ENCODE results near the gene SLCO3A1. TPM values are rescaled to one million over a fixed set of nuclear protein-coding genes. Genes with fewer than 3 reads are reported as not detected.
"Not testable (repeated sequence)": the region's sequence is repeated elsewhere in the genome, so short reads cannot be mapped to it uniquely, and the experiment has no call there.

Gene SLCO3A1
- total RNA-seq, 1 experiment from 2014 or later: 23.4 TPM

DNA sequence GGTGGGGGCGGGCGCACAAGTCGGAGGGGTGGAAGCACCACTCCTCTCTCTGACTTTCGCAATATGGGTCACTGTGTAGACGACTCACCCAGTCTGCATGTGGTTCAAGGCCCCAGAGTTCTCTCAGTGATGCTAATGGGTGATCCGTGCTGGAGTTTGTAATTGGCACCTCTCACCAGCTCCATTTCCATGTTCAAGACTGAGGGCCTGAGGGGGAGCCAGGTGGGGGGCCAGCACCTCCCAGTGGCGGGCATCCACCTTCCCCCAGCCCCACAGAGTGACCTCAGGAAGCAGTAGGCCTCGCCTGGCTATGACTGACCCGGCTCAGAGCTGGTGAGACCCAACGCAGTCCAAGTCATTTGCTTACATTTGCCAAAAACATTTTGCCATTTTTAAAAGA lies 310.1 kb downstream of the SLCO3A1 start:
- DNase-seq (ENCODE audit: low read depth): no peak
- in situ Hi-C loops (cut with HindIII; ENCODE audit: low pct_unique_long_range_greater_than_20kb, low sequenced_read_pairs): no loop called here

GRCh38 chr15:92164327-92165000 lies 311.0 kb downstream of the SLCO3A1 start:
- in situ Hi-C loops (cut with HindIII; ENCODE audit: low pct_unique_long_range_greater_than_20kb, low sequenced_read_pairs): no loop called here
- no peak for DNase-seq (ENCODE audit: low read depth)

DNA sequence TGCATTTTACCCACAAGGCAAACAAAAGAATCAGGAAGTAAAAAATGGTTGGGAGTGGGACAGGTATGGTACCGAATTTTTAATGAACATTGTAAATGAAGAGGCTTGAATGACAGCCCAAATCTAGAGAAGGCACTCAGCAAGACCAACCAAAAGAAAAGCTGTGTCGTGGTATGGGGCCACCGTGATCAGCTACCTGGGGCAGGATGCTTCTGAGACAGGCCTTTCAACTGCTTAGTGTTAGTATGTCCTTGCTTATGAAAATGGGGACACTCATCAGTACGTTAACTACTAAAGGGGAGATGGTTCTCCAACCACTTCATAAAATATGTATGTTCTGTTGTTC lies 311.5 kb downstream of the SLCO3A1 start:
- DNase-seq (ENCODE audit: low read depth): no peak
- in situ Hi-C loops (cut with HindIII; ENCODE audit: low pct_unique_long_range_greater_than_20kb, low sequenced_read_pairs): no loop called here

GRCh38 chr15:92166029-92166428 lies 312.5 kb downstream of the SLCO3A1 start:
- in situ Hi-C loops (cut with HindIII; ENCODE audit: low pct_unique_long_range_greater_than_20kb, low sequenced_read_pairs): no loop called here

GRCh38 chr15:92166751-92167405 lies 313.4 kb downstream of the SLCO3A1 start:
- DNase-seq (ENCODE audit: low read depth): no peak
- in situ Hi-C loops (cut with HindIII; ENCODE audit: low pct_unique_long_range_greater_than_20kb, low sequenced_read_pairs): no loop called here

More at GRCh38 chr15:92166029-92166428, 312.5 kb downstream of the SLCO3A1 start:
- DNase-seq (ENCODE audit: low read depth): no peak

GRCh38 chr15:92167451-92167850 lies 313.9 kb downstream of the SLCO3A1 start:
- no peak for DNase-seq (ENCODE audit: low read depth)
- in situ Hi-C loops (cut with HindIII; ENCODE audit: low pct_unique_long_range_greater_than_20kb, low sequenced_read_pairs): no loop called here

DNA sequence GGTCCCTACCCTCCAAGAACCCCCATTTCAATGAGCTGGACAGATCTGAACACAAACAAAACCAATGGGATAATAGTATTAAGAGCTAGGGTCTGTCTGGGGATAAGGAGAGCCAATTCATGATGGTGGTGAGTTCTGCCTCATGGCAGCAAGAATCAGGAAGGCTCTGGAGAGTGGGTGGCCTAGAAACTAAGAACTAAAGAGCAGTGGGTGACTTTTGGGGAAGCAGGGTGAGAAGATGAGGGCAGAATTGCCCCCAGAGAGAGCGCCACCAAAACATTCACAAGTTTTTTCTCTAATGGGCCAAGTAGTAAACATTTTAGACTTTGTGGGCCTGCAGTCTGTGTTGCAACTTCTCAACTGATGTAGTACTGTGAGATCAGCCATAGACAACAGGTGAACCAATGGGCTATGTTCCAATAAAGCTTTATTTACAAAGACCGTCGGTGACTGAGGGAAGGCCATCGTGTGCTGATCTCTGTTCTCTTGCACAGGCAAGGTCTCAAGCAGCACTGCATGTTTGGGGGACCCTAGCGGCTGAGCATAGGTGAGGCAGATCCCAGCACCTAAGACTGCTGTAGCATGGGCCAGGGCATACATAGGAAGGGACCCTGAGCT lies 314.7 kb downstream of the SLCO3A1 start:
- in situ Hi-C loops (cut with HindIII; ENCODE audit: low pct_unique_long_range_greater_than_20kb, low sequenced_read_pairs): no loop called here
- no peak for DNase-seq (ENCODE audit: low read depth)

DNA sequence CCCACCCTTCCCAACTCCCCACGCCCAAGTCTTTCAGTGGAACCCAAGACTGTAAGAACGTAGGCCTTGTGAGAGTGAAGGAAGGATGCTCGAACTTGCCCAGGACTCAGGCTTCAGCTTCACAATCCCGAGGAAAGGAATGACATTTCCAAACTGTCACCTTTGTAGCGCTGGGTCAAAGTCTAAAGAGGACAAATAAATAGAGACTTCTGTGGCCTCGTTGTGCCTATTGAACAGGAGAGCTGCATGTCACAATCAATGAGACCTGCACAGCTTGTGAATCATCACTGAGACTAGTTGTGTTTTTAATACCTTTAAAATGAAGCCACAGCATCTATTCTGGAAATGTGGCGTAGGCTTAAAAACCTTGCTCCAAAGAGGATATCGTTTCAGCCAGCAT lies 317.4 kb downstream of the SLCO3A1 start:
- in situ Hi-C loops (cut with HindIII; ENCODE audit: low pct_unique_long_range_greater_than_20kb, low sequenced_read_pairs): no loop called here
- no peak for DNase-seq (ENCODE audit: low read depth)

DNA sequence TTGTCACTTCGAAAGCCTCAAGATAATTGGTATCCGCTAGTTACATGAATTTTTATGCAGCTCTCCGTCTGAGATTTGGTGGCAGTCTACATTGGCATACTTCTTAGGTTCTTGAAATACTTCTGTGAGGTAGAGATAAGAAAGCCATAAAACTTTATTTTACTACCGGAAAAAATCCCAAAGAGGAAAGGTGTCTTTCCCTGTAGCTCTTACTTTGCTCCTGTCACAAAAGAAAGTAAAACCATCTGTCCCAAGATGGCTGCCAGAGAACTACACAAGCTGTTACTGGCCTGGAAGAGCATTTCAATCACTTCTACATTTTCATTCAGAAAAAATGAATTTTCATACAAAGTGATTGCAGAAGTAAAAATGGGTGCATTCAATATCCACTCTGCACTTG lies 325.4 kb downstream of the SLCO3A1 start:
- in situ Hi-C loops (cut with HindIII; ENCODE audit: low pct_unique_long_range_greater_than_20kb, low sequenced_read_pairs): no loop called here
- no peak for DNase-seq (ENCODE audit: low read depth)

DNA sequence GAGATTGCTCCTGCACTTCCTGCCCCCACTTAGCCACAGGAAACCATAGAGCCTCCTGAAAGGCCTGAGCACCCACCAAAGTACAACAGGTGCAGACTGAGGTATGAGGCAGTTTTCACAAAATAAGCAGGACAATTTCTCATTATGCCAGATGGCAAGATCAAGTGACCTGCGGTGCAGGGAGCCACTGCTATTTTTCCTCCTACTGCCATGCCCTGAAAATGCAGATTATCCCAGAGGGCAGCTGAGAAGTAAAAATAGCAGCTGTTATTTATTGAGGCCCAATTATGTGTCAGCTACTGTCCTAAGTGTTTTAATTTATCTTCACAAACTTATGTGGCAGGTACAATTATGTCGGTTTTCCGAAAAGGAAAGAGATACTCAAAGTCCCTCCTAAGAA lies 330.6 kb downstream of the SLCO3A1 start:
- DNase-seq (ENCODE audit: low read depth): no peak
- in situ Hi-C loops (cut with HindIII; ENCODE audit: low pct_unique_long_range_greater_than_20kb, low sequenced_read_pairs): no loop called here

GRCh38 chr15:92184679-92185230 lies 331.2 kb downstream of the SLCO3A1 start:
- in situ Hi-C loops (cut with HindIII; ENCODE audit: low pct_unique_long_range_greater_than_20kb, low sequenced_read_pairs): no loop called here

DNA sequence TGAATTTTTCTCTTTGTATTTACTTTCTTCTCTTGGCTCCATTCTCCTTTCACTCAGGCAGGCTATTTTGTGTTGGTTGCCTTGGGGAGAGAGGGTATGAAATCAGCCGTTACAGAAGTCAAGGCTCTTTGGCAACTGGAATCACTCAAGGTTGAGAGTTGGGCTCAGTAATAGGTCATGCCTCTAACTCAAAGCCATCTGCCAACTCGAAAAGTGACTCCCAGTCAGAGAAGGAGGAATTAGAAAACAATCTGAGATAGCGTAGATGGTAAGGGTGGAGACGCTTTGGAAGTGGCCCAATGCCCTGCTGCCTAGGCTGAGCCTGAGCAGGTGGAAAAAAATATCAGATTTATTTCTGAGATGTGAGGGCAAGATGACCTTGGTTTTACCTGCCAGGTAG lies 334.5 kb downstream of the SLCO3A1 start:
- DNase-seq (ENCODE audit: low read depth): no peak
- in situ Hi-C loops (cut with HindIII; ENCODE audit: low pct_unique_long_range_greater_than_20kb, low sequenced_read_pairs): no loop called here

More at GRCh38 chr15:92184679-92185230, 331.2 kb downstream of the SLCO3A1 start:
- no peak for DNase-seq (ENCODE audit: low read depth)

- DNase-seq (ENCODE audit: low read depth): no peak
- in situ Hi-C loops (cut with HindIII; ENCODE audit: low pct_unique_long_range_greater_than_20kb, low sequenced_read_pairs): no loop called here
Measured at GRCh38 chr15:92189166-92189565, 335.7 kb downstream of the SLCO3A1 start.

GRCh38 chr15:92195241-92195640 lies 341.7 kb downstream of the SLCO3A1 start:
- in situ Hi-C loops (cut with HindIII; ENCODE audit: low pct_unique_long_range_greater_than_20kb, low sequenced_read_pairs): no loop called here
- no peak for DNase-seq (ENCODE audit: low read depth)

- DNase-seq (ENCODE audit: low read depth): no peak
- in situ Hi-C loops (cut with HindIII; ENCODE audit: low pct_unique_long_range_greater_than_20kb, low sequenced_read_pairs): no loop called here
Measured at GRCh38 chr15:92196342-92196741, 342.8 kb downstream of the SLCO3A1 start.

GRCh38 chr15:92197746-92198145 lies 344.2 kb downstream of the SLCO3A1 start:
- no peak for DNase-seq (ENCODE audit: low read depth)
- in situ Hi-C loops (cut with HindIII; ENCODE audit: low pct_unique_long_range_greater_than_20kb, low sequenced_read_pairs): no loop called here

DNA sequence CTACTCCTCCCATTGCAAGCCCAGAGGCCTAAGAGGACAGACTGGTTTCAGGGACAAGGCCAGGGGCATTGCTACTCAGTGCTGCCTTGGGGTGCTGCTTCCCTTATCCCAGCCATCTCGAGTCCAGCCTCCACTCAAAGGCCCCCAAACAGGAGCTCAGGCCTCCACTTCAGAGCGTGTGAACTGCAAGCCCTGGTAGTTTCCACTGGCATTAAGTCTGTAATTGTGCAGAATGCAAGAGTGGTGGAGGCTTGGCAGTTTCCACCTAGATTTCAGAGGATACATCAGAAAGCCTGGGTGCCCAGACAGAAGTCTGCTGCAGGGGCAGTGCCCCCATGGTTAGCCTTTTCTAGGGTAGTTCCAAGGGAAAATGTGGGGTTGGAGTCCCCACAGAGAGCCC lies 347.4 kb downstream of the SLCO3A1 start:
- in situ Hi-C loops (cut with HindIII; ENCODE audit: low pct_unique_long_range_greater_than_20kb, low sequenced_read_pairs): no loop called here
- DNase-seq (ENCODE audit: low read depth): no peak

DNA sequence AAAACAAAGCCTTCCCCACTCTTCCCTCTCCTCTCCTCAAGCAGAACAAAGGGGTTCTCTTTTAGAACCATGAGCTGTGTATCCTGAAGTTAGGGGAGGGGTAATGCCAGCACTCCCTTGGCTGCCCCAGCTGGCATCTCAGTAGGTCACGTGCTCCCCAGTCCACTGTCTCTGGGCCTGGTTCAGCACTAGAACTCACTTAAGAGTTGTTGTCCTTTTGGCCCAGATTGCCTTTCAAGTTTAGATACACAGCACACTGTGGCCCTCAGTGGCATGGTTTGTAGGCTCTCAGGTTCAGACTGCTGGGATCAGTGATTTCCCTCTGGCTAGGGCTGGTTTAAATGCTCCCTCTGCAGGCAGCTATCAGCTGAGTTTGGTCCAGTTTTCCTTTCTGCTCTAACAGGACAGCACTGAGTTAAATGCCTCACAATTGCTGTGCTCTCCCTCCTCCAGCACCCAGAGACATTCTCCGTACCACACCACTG lies 351.8 kb downstream of the SLCO3A1 start:
- DNase-seq (ENCODE audit: low read depth): no peak
- in situ Hi-C loops (cut with HindIII; ENCODE audit: low pct_unique_long_range_greater_than_20kb, low sequenced_read_pairs): no loop called here

DNA sequence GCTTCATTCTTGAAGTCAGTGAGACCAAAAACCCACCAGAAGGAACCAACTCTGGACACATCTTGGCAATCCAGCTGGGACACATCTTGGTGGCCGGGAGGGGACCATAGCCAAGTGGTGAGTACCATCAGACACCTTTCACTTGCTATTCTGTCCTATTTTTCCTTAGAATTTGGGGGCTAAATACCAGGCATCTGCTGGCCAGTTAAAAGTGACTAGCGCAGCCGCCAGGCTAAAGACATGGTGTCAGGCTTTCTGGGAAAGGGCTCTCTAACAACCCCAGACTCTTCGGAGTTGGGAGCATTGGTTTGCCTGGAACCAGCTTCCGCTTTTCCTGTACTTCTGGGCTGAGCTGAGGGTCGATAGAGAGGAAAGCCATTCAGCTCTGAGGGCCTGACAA lies 354.1 kb downstream of the SLCO3A1 start:
- in situ Hi-C loops (cut with HindIII; ENCODE audit: low pct_unique_long_range_greater_than_20kb, low sequenced_read_pairs): not testable (repeated sequence)

More for the DNA sequence above, 354.1 kb downstream of the SLCO3A1 start:
- not testable (repeated sequence) for DNase-seq (ENCODE audit: low read depth)
